Measurements from ENCODE around the gene DNAJC16. TPM values are rescaled to one million over a fixed set of nuclear protein-coding genes. Genes with fewer than 3 reads are reported as not detected.

Gene DNAJC16
- polyA plus RNA-seq, 1 experiment, result 18.4 TPM

- ChIA-PET CTCF (no interaction called here), POLR2A (interaction anchor here (0.7 kb wide), 1 partner anchor 60 kb away, joined by 7 read pairs; no protein-coding TSS in a partner anchor)
- H3K27ac ChIP-seq (ENCODE audit: low read depth, low read length), result no peak overlapping the region
Observed at GRCh38 chr1:15620902-15621682, 94.4 kb downstream of the DNAJC16 start.

GRCh38 chr1:15621975-15622374 is 95.3 kb downstream of the DNAJC16 start:
- no peak for DNase-seq (ENCODE audit: low read depth, low spot score)
- H3K4me3 ChIP-seq (ENCODE audit: low read depth, low read length), result no peak overlapping the region
- POLR2A ChIA-PET, result interaction anchor here (0.5 to 1.0 kb wide), 4 partner anchors 11 to 92 kb away, joined by 3 to 7 read pairs (median 4); no protein-coding TSS in a partner anchor
- CTCF ChIA-PET, result interaction anchor here (0.6 kb wide), 1 partner anchor 10 kb away, joined by 4 read pairs; no protein-coding TSS in a partner anchor
- no peak overlapping the region for H3K27ac ChIP-seq (ENCODE audit: low read depth, low read length)
- TF ChIP-seq, protein P1, sequence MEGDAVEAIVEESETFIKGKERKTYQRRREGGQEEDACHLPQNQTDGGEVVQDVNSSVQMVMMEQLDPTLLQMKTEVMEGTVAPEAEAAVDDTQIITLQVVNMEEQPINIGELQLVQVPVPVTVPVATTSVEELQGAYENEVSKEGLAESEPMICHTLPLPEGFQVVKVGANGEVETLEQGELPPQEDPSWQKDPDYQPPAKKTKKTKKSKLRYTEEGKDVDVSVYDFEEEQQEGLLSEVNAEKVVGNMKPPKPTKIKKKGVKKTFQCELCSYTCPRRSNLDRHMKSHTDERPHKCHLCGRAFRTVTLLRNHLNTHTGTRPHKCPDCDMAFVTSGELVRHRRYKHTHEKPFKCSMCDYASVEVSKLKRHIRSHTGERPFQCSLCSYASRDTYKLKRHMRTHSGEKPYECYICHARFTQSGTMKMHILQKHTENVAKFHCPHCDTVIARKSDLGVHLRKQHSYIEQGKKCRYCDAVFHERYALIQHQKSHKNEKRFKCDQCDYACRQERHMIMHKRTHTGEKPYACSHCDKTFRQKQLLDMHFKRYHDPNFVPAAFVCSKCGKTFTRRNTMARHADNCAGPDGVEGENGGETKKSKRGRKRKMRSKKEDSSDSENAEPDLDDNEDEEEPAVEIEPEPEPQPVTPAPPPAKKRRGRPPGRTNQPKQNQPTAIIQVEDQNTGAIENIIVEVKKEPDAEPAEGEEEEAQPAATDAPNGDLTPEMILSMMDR (IDR thresholded peaks at IDR 0.05; ENCODE audit: low read depth, low read length), result no peak
- no peaks in the 10 kb centered on the region for H3K27me3 ChIP-seq (ENCODE audit: control insufficient read depth, insufficient read depth, low read length)
- no peaks in the 10 kb centered on the region; the same call in 1 of the 2 replicates for H3K9me3 ChIP-seq (ENCODE audit: control insufficient read depth, insufficient read depth, low read length)

More at GRCh38 chr1:15620902-15621682, 94.4 kb downstream of the DNAJC16 start:
- Histone ChIP-seq H3K27me3 (ENCODE audit: control insufficient read depth, insufficient read depth, low read length) (no peaks in the 10 kb centered on the region), H3K4me3 (ENCODE audit: low read depth, low read length) (no peak overlapping the region), H3K9me3 (ENCODE audit: control insufficient read depth, insufficient read depth, low read length) (no peaks in the 10 kb centered on the region; the same call in 1 of the 2 replicates)
- TF ChIP-seq, protein P1 (IDR thresholded peaks at IDR 0.05; ENCODE audit: low read depth, low read length), result no peak
- DNase-seq (ENCODE audit: low read depth, low spot score), result no peak

- Histone ChIP-seq H3K4me3 (ENCODE audit: low read depth, low read length) (no peak overlapping the region), H3K27me3 (ENCODE audit: control insufficient read depth, insufficient read depth, low read length) (no peaks in the 10 kb centered on the region), H3K9me3 (ENCODE audit: control insufficient read depth, insufficient read depth, low read length) (no peaks in the 10 kb centered on the region; the same call in 1 of the 2 replicates), H3K27ac (ENCODE audit: low read depth, low read length) (no peak overlapping the region)
- ChIA-PET CTCF (interaction anchor here (0.6 kb wide), 1 partner anchor 11 kb away, joined by 4 read pairs; no protein-coding TSS in a partner anchor), POLR2A (interaction anchor here (0.5 to 1.0 kb wide), 2 partner anchors 10 to 43 kb away, joined by 3 to 5 read pairs; no protein-coding TSS in a partner anchor)
- DNase-seq (ENCODE audit: low read depth, low spot score), result no peak
- TF ChIP-seq, protein P1 (IDR thresholded peaks at IDR 0.05; ENCODE audit: low read depth, low read length), result no peak
Observed at GRCh38 chr1:15622712-15623373, 96.2 kb downstream of the DNAJC16 start.

- ChIA-PET CTCF (interaction anchor here (1.0 kb wide), 1 partner anchor 27 kb away, joined by 3 read pairs; no protein-coding TSS in a partner anchor), POLR2A (no interaction called here)
- H3K4me3 ChIP-seq (ENCODE audit: low read depth, low read length), result no peak overlapping the region
- TF ChIP-seq, protein P1 (IDR thresholded peaks at IDR 0.05; ENCODE audit: low read depth, low read length), result no peak
- H3K27me3 ChIP-seq (ENCODE audit: control insufficient read depth, insufficient read depth, low read length), result no peaks in the 10 kb centered on the region
- DNase-seq (ENCODE audit: low read depth, low spot score), result no peak
- H3K9me3 ChIP-seq (ENCODE audit: control insufficient read depth, insufficient read depth, low read length), result no peaks in the 10 kb centered on the region; the same call in 1 of the 2 replicates
- H3K27ac ChIP-seq (ENCODE audit: low read depth, low read length), result no peak overlapping the region
Observed at GRCh38 chr1:15623435-15623834, 96.8 kb downstream of the DNAJC16 start.

Data from AG04450 (cell line).